ENCODE data around the gene ETNK2.
A peak's percentile ranks its signal among the peaks of the same experiment; 100 is the strongest.

The ETNK2 gene

GRCh38 chr1:204108312-204109141 lies 43.3 kb downstream of the ETNK2 start:
- DNase-seq = no peak
- Histone ChIP-seq H4K91ac (ENCODE audit: low read length) (no peak overlapping the region), H3K14ac (ENCODE audit: low read length in 2 of 2) (no peak overlapping the region), H2BK120ac (ENCODE audit: low read depth, low read length) (no peak overlapping the region), H3K4me1 (ENCODE audit: control insufficient read depth, insufficient read depth, low read depth, low read length) (peaks cover 14% of the 10 kb centered on the region), H2AFZ (ENCODE audit: low read depth, low read length) (no peak overlapping the region), H2BK15ac (ENCODE audit: low read depth, poor library complexity, severe bottlenecking) (no peak overlapping the region), H3K4me3 (ENCODE audit: insufficient read depth in 1 of 2, low read depth in 1 of 2, low read length in 2 of 2) (no peak overlapping the region), H3K4me2 (ENCODE audit: low read length, poor library complexity, severe bottlenecking) (no peak overlapping the region), H3K9me3 (ENCODE audit: control insufficient read depth, low read length) (no peaks in the 10 kb centered on the region), H2AK5ac (ENCODE audit: low read length, severe bottlenecking) (no peak overlapping the region), H3K9ac (ENCODE audit: low read length) (no peak overlapping the region), H4K8ac (ENCODE audit: low read length) (no peak overlapping the region), H3K79me1 (replicated peaks; ENCODE audit: low read length, poor library complexity, severe bottlenecking) (peaks cover 5% of the 10 kb centered on the region), H3K18ac (ENCODE audit: low read depth in 1 of 2, low read length in 2 of 2) (no peak overlapping the region), H3K23ac (ENCODE audit: low read length in 2 of 2) (no peak overlapping the region), H3K27me3 (ENCODE audit: control insufficient read depth in 1 of 2, insufficient read depth in 1 of 2, low read length in 2 of 2) (no peaks in the 10 kb centered on the region), H3K27ac (ENCODE audit: low read length, poor library complexity, severe bottlenecking) (no peak overlapping the region), H3K36me3 (ENCODE audit: control insufficient read depth in 1 of 2, insufficient read depth in 2 of 2, low read depth in 1 of 2, low read length in 2 of 2) (no peaks in the 10 kb centered on the region), H2BK12ac (ENCODE audit: low read length in 2 of 2) (no peak overlapping the region), H3K4ac (ENCODE audit: low read depth in 1 of 2, low read length in 2 of 2) (no peak overlapping the region), H2BK5ac (ENCODE audit: low read depth, low read length, poor library complexity, severe bottlenecking) (no peak overlapping the region)
- 69% methylated on average over 19 of the region's 21 CpGs for WGBS

GRCh38 chr1:204107892-204108291 lies 44.0 kb downstream of the ETNK2 start:
- no peak overlapping the region for H3K14ac ChIP-seq (ENCODE audit: low read length in 2 of 2)
- DNase-seq = no peak
- whole genome bisulfite sequencing = 90% methylated on average over 2 of the region's 2 CpGs

GRCh38 chr1:204106825-204107224 lies 45.0 kb downstream of the ETNK2 start:
- Histone ChIP-seq H4K8ac (ENCODE audit: low read length) (no peak overlapping the region), H2BK15ac (ENCODE audit: low read depth, poor library complexity, severe bottlenecking) (no peak overlapping the region), H3K79me1 (replicated peaks; ENCODE audit: low read length, poor library complexity, severe bottlenecking) (peaks cover 3% of the 10 kb centered on the region), H2BK12ac (ENCODE audit: low read length in 2 of 2) (no peak overlapping the region), H3K4me1 (ENCODE audit: control insufficient read depth, insufficient read depth, low read depth, low read length) (peaks cover 13% of the 10 kb centered on the region), H3K18ac (ENCODE audit: low read depth in 1 of 2, low read length in 2 of 2) (no peak overlapping the region), H3K23ac (ENCODE audit: low read length in 2 of 2) (no peak overlapping the region), H3K9ac (ENCODE audit: low read length) (no peak overlapping the region), H3K27me3 (ENCODE audit: control insufficient read depth in 1 of 2, insufficient read depth in 1 of 2, low read length in 2 of 2) (no peaks in the 10 kb centered on the region), H4K91ac (ENCODE audit: low read length) (no peak overlapping the region), H3K36me3 (ENCODE audit: control insufficient read depth in 1 of 2, insufficient read depth in 2 of 2, low read depth in 1 of 2, low read length in 2 of 2) (no peaks in the 10 kb centered on the region), H2BK5ac (ENCODE audit: low read depth, low read length, poor library complexity, severe bottlenecking) (no peak overlapping the region), H2AK5ac (ENCODE audit: low read length, severe bottlenecking) (no peak overlapping the region), H3K4me3 (ENCODE audit: insufficient read depth in 1 of 2, low read depth in 1 of 2, low read length in 2 of 2) (no peak overlapping the region), H3K14ac (ENCODE audit: low read length in 2 of 2) (no peak overlapping the region), H3K4ac (ENCODE audit: low read depth in 1 of 2, low read length in 2 of 2) (no peak overlapping the region), H3K4me2 (ENCODE audit: low read length, poor library complexity, severe bottlenecking) (no peak overlapping the region), H2AFZ (ENCODE audit: low read depth, low read length) (no peak overlapping the region), H3K9me3 (ENCODE audit: control insufficient read depth, low read length) (no peaks in the 10 kb centered on the region), H3K27ac (ENCODE audit: low read length, poor library complexity, severe bottlenecking) (no peak overlapping the region), H2BK120ac (ENCODE audit: low read depth, low read length) (no peak overlapping the region)
- DNase-seq = no peak
- no CpG with 5 or more reads among the region's 1 CpG for WGBS

More at GRCh38 chr1:204107892-204108291, 44.0 kb downstream of the ETNK2 start:
- H2AK5ac ChIP-seq (ENCODE audit: low read length, severe bottlenecking) = no peak overlapping the region
- no peak overlapping the region for H4K91ac ChIP-seq (ENCODE audit: low read length)
- no peak overlapping the region for H3K9ac ChIP-seq (ENCODE audit: low read length)
- no peak overlapping the region for H3K23ac ChIP-seq (ENCODE audit: low read length in 2 of 2)
- H3K4ac ChIP-seq (ENCODE audit: low read depth in 1 of 2, low read length in 2 of 2) = no peak overlapping the region
- H4K8ac ChIP-seq (ENCODE audit: low read length) = no peak overlapping the region
- H3K36me3 ChIP-seq (ENCODE audit: control insufficient read depth in 1 of 2, insufficient read depth in 2 of 2, low read depth in 1 of 2, low read length in 2 of 2) = no peaks in the 10 kb centered on the region
- H3K9me3 ChIP-seq (ENCODE audit: control insufficient read depth, low read length) = no peaks in the 10 kb centered on the region
- H2BK5ac ChIP-seq (ENCODE audit: low read depth, low read length, poor library complexity, severe bottlenecking) = no peak overlapping the region
- H3K4me1 ChIP-seq (ENCODE audit: control insufficient read depth, insufficient read depth, low read depth, low read length) = peaks cover 11% of the 10 kb centered on the region
- no peak overlapping the region for H3K4me2 ChIP-seq (ENCODE audit: low read length, poor library complexity, severe bottlenecking)
- no peak overlapping the region for H2AFZ ChIP-seq (ENCODE audit: low read depth, low read length)
- H2BK120ac ChIP-seq (ENCODE audit: low read depth, low read length) = no peak overlapping the region
- peaks cover 3% of the 10 kb centered on the region for H3K79me1 ChIP-seq (replicated peaks; ENCODE audit: low read length, poor library complexity, severe bottlenecking)
- no peak overlapping the region for H2BK12ac ChIP-seq (ENCODE audit: low read length in 2 of 2)
- H2BK15ac ChIP-seq (ENCODE audit: low read depth, poor library complexity, severe bottlenecking) = no peak overlapping the region
- no peak overlapping the region for H3K4me3 ChIP-seq (ENCODE audit: insufficient read depth in 1 of 2, low read depth in 1 of 2, low read length in 2 of 2)
- no peak overlapping the region for H3K27ac ChIP-seq (ENCODE audit: low read length, poor library complexity, severe bottlenecking)
- no peak overlapping the region for H3K18ac ChIP-seq (ENCODE audit: low read depth in 1 of 2, low read length in 2 of 2)
- H3K27me3 ChIP-seq (ENCODE audit: control insufficient read depth in 1 of 2, insufficient read depth in 1 of 2, low read length in 2 of 2) = no peaks in the 10 kb centered on the region

GRCh38 chr1:204105131-204105515 lies 46.7 kb downstream of the ETNK2 start:
- Histone ChIP-seq H2BK12ac (ENCODE audit: low read length in 2 of 2) (no peak overlapping the region), H3K4me1 (ENCODE audit: control insufficient read depth, insufficient read depth, low read depth, low read length) (peaks cover 13% of the 10 kb centered on the region), H3K9ac (ENCODE audit: low read length) (no peak overlapping the region), H2AFZ (ENCODE audit: low read depth, low read length) (no peak overlapping the region), H4K91ac (ENCODE audit: low read length) (peak overlapping the region; percentile 53), H2BK5ac (ENCODE audit: low read depth, low read length, poor library complexity, severe bottlenecking) (no peak overlapping the region), H3K14ac (ENCODE audit: low read length in 2 of 2) (no peak overlapping the region), H3K18ac (ENCODE audit: low read depth in 1 of 2, low read length in 2 of 2) (no peak overlapping the region), H2BK120ac (ENCODE audit: low read depth, low read length) (peak overlapping the region; percentile 11), H3K36me3 (ENCODE audit: control insufficient read depth in 1 of 2, insufficient read depth in 2 of 2, low read depth in 1 of 2, low read length in 2 of 2) (no peaks in the 10 kb centered on the region), H3K79me1 (replicated peaks; ENCODE audit: low read length, poor library complexity, severe bottlenecking) (peaks cover 1% of the 10 kb centered on the region), H3K4me2 (ENCODE audit: low read length, poor library complexity, severe bottlenecking) (no peak overlapping the region), H3K4me3 (ENCODE audit: insufficient read depth in 1 of 2, low read depth in 1 of 2, low read length in 2 of 2) (no peak overlapping the region), H3K4ac (ENCODE audit: low read depth in 1 of 2, low read length in 2 of 2) (no peak overlapping the region), H2AK5ac (ENCODE audit: low read length, severe bottlenecking) (no peak overlapping the region), H4K8ac (ENCODE audit: low read length) (no peak overlapping the region), H3K9me3 (ENCODE audit: control insufficient read depth, low read length) (no peaks in the 10 kb centered on the region), H3K23ac (ENCODE audit: low read length in 2 of 2) (no peak overlapping the region), H3K27ac (ENCODE audit: low read length, poor library complexity, severe bottlenecking) (no peak overlapping the region), H3K27me3 (ENCODE audit: control insufficient read depth in 1 of 2, insufficient read depth in 1 of 2, low read length in 2 of 2) (no peaks in the 10 kb centered on the region), H2BK15ac (ENCODE audit: low read depth, poor library complexity, severe bottlenecking) (no peak overlapping the region)
- WGBS = 99% methylated on average over 6 of the region's 6 CpGs
- no peak for DNase-seq
